B cell (primary cell): ENCODE data around the gene ADA.

Experiments
- CTCF ChIP-seq: fragments of 200-600 bp; IDR thresholded peaks from one replicate; pipeline ENCODE4 v1.8.0; 2022; ENCODE audit warnings: antibody characterized with exemption, mild to moderate bottlenecking
- EZH2 ChIP-seq: IDR thresholded peaks from 2 replicates; pipeline ENCODE4 v1.6.1; 2012; ENCODE audit warnings: borderline replicate concordance, low read depth, mild to moderate bottlenecking, moderate library complexity, low read length; ENCODE audit not compliant: insufficient read depth, poor library complexity, severe bottlenecking

GRCh38 chr20:44643154-44643519 lies 8.4 kb downstream of the ADA start:
- TF ChIP-seq EZH2 (no peak), CTCF (no peak)
